Measurements from ENCODE around the gene CLTCL1. TPM values are rescaled to one million over a fixed set of nuclear protein-coding genes. Genes with fewer than 3 reads are reported as not detected.

CLTCL1 gene
- total RNA-seq, 4 donors from 2014 or later: 111 to 311 (median 215) TPM

GRCh38 chr22:19194766-19195536 lies 96.6 kb downstream of the CLTCL1 start:
- H3K9me3 ChIP-seq: no peaks in the 10 kb centered on the region
- in situ Hi-C loops (cut with MboI; ENCODE audit: low sequenced_read_pairs in 4 of 4): loop anchor here in 1 of 4 donors (25.0 kb wide), 1 partner anchor 267 kb away; no protein-coding TSS in a partner anchor
- ATAC-seq (no peak), DNase-seq (peak in 1 of 2 donors; percentile 10)
- intact Hi-C loops (cut with DNase I; ENCODE audit: low total_unique reads): no loop called here
- no peak overlapping the region for H3K27ac ChIP-seq
- H3K4me3 ChIP-seq: no peak overlapping the region
- H3K27me3 ChIP-seq: no peaks in the 10 kb centered on the region
- peaks cover 0 to 87% of the 10 kb centered on the region in 2 donors for H3K36me3 ChIP-seq
- no peaks in the 10 kb centered on the region for H3K4me1 ChIP-seq
- no peak for TF ChIP-seq CTCF (IDR thresholded peaks at IDR 0.05 in 4 of 5, conservative IDR thresholded peaks at IDR 0.05 in 1 of 5)
- TF ChIP-seq POLR2A (IDR thresholded peaks at IDR 0.05): no peak

GRCh38 chr22:19193879-19194278 lies 97.6 kb downstream of the CLTCL1 start:
- DNase-seq (peak in 1 of 2 donors; percentile 5), ATAC-seq (no peak)
- Histone ChIP-seq H3K4me3 (no peak overlapping the region), H3K36me3 (peaks cover 0 to 85% of the 10 kb centered on the region in 2 donors), H3K27ac (no peak overlapping the region), H3K9me3 (no peaks in the 10 kb centered on the region), H3K27me3 (no peaks in the 10 kb centered on the region), H3K4me1 (no peaks in the 10 kb centered on the region)
- intact Hi-C loops (cut with DNase I; ENCODE audit: low total_unique reads): no loop called here
- TF ChIP-seq CTCF (IDR thresholded peaks at IDR 0.05 in 4 of 5, conservative IDR thresholded peaks at IDR 0.05 in 1 of 5) (no peak), POLR2A (IDR thresholded peaks at IDR 0.05) (no peak)
- in situ Hi-C loops (cut with MboI; ENCODE audit: low sequenced_read_pairs in 4 of 4): loop anchor here in 1 of 4 donors (25.0 kb wide), 1 partner anchor 268 kb away; no protein-coding TSS in a partner anchor

DNA sequence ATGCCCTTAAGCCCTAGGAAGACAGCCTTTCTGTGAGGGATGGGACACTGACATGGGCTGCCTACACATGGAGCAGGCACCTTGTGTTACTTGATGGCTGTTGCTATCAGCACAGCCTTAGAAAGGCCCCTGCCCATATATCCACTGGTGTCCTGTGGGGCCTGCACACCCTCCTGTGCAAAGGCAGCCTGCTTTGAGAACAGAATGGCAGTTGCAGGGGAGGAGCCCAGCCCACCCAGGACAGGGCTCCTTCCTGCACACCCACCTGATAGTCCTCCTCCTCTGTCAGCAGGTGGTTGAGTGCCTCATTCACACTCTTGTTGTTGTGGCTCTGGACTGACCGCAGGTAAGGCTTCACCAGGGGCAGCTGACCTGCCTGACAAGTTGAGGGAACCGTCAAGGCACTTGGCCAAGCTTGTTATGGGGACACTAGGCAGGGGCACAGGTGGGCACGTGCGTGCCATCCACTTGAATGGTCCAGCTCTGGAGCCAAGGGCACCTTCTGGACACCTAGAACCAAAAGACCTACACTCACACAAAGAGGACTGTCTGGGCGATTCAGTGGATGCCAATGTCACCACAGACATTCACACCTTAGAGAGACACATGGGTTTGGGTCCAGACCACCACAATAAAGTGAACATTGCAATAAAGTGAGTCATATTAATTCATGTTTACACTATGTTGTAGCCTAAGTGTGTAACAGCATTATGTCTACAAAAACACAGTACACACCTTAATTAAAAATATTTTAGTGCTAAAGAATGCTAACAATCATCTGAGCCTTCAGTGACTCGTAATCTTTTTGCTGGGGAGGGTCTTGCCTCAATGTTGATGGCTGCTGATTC lies 103.6 kb downstream of the CLTCL1 start:
- no peak for DNase-seq
- Histone ChIP-seq H3K4me3 (no peak overlapping the region), H3K27me3 (no peaks in the 10 kb centered on the region), H3K36me3 (peaks cover 0 to 80% of the 10 kb centered on the region in 2 donors), H3K4me1 (no peaks in the 10 kb centered on the region), H3K9me3 (no peaks in the 10 kb centered on the region), H3K27ac (no peak overlapping the region)
- ATAC-seq: no peak
- intact Hi-C loops (cut with DNase I; ENCODE audit: low total_unique reads): no loop called here
- TF ChIP-seq CTCF (IDR thresholded peaks at IDR 0.05 in 4 of 5, conservative IDR thresholded peaks at IDR 0.05 in 1 of 5) (no peak), POLR2A (IDR thresholded peaks at IDR 0.05) (no peak)
- in situ Hi-C loops (cut with MboI; ENCODE audit: low sequenced_read_pairs in 4 of 4): loop anchor here in 1 of 4 donors (25.0 kb wide), 1 partner anchor 274 kb away; no protein-coding TSS in a partner anchor

GRCh38 chr22:19184276-19184997 lies 107.1 kb downstream of the CLTCL1 start:
- TF ChIP-seq POLR2A (IDR thresholded peaks at IDR 0.05) (no peak), CTCF (IDR thresholded peaks at IDR 0.05 in 4 of 5, conservative IDR thresholded peaks at IDR 0.05 in 1 of 5) (no peak)
- Histone ChIP-seq H3K4me1 (no peaks in the 10 kb centered on the region), H3K9me3 (no peaks in the 10 kb centered on the region), H3K27me3 (no peaks in the 10 kb centered on the region), H3K4me3 (no peak overlapping the region), H3K27ac (peak overlapping the region in 3 of 4 donors; percentile 9 to 57 (median 45)), H3K36me3 (peaks cover 0 to 80% of the 10 kb centered on the region in 2 donors)
- ATAC-seq (no peak), DNase-seq (no peak)
- intact Hi-C loops (cut with DNase I; ENCODE audit: low total_unique reads): loop anchor here (5.0 kb wide), 1 partner anchor 33 kb away; no protein-coding TSS in a partner anchor
- in situ Hi-C loops (cut with MboI; ENCODE audit: low sequenced_read_pairs in 4 of 4): loop anchor here in 1 of 4 donors (25.0 kb wide), 1 partner anchor 278 kb away; no protein-coding TSS in a partner anchor

All from gastrocnemius medialis (tissue), 4 donors.